Mesendoderm (in vitro differentiated cells): ENCODE results near the gene SPRR1A.
A peak's percentile ranks its signal among the peaks of the same experiment; 100 is the strongest.

Experiments
- DNase-seq: peaks from one replicate; pipeline ENCODE4 v3.0.0; 2013
- H2AK5ac ChIP-seq: 2 replicates; pipeline ENCODE4 v1.6.1; 2013; ENCODE audit warnings: low read length, inconsistent platforms
- H2BK120ac ChIP-seq: 2 replicates; pipeline ENCODE4 v1.6.1; 2013; ENCODE audit warnings: low read depth, mild to moderate bottlenecking, low read length, moderate library complexity, mixed read lengths
- H2BK15ac ChIP-seq: replicated peaks from 2 replicates; pipeline ENCODE4 v1.6.1; 2013; ENCODE audit warnings: low read depth, mild to moderate bottlenecking, moderate library complexity
- H2BK5ac ChIP-seq: 2 replicates; pipeline ENCODE4 v1.6.1; 2013; ENCODE audit warnings: low read length, inconsistent platforms
- H3K18ac ChIP-seq: 2 replicates; pipeline ENCODE4 v1.6.1; 2013; ENCODE audit warnings: mild to moderate bottlenecking, low read length, mixed read lengths
- H3K23ac ChIP-seq: one replicate; pipeline ENCODE4 v1.6.1; 2013; ENCODE audit warnings: low read length
- H3K27ac ChIP-seq: 2 replicates; pipeline ENCODE4 v1.5.1; 2013; ENCODE audit warnings: low read depth, mild to moderate bottlenecking, inconsistent platforms, low read length, moderate library complexity
- H3K27me3 ChIP-seq: 2 replicates; pipeline ENCODE4 v1.6.1; 2013; ENCODE audit warnings: low read length, control low read depth, mild to moderate bottlenecking, inconsistent platforms; ENCODE audit not compliant: insufficient read depth, poor library complexity
- H3K36me3 ChIP-seq: 2 replicates; pipeline ENCODE4 v1.6.1; 2013; ENCODE audit warnings: low read length, inconsistent platforms; ENCODE audit not compliant: control insufficient read depth, insufficient read depth
- H3K4ac ChIP-seq: one replicate; pipeline ENCODE4 v1.6.1; 2013; ENCODE audit warnings: low read depth, mild to moderate bottlenecking, low read length, moderate library complexity
- H3K4me1 ChIP-seq: 2 replicates; pipeline ENCODE4 v1.6.1; 2013; ENCODE audit warnings: low read depth, low read length, inconsistent platforms; ENCODE audit not compliant: control insufficient read depth
- H3K4me2 ChIP-seq: 2 replicates; pipeline ENCODE4 v1.6.1; 2013; ENCODE audit warnings: low read length
- H3K4me3 ChIP-seq: 2 replicates; pipeline ENCODE4 v1.5.1; 2013; ENCODE audit warnings: mild to moderate bottlenecking, low read length
- H3K56ac ChIP-seq: one replicate; pipeline ENCODE4 v1.6.1; 2013; ENCODE audit warnings: low read length
- H3K79me1 ChIP-seq: 2 replicates; pipeline ENCODE4 v1.6.1; 2013; ENCODE audit warnings: low read length, inconsistent platforms
- H3K79me2 ChIP-seq: 2 replicates; pipeline ENCODE4 v1.6.1; 2013; ENCODE audit warnings: mild to moderate bottlenecking, low read length; ENCODE audit not compliant: control insufficient read depth, insufficient read depth
- H3K9ac ChIP-seq: 2 replicates; pipeline ENCODE4 v1.6.1; 2013; ENCODE audit warnings: low read length, inconsistent platforms
- H4K5ac ChIP-seq: one replicate; pipeline ENCODE4 v1.6.1; 2013; ENCODE audit warnings: low read length
- H4K8ac ChIP-seq: one replicate; pipeline ENCODE4 v1.6.1; 2013; ENCODE audit warnings: low read depth, mild to moderate bottlenecking, control low read depth, low read length, moderate library complexity
- whole genome bisulfite sequencing: extraction: QIAGEN DNeasy Blood & Tissue Kit; methylation state at CpG from one replicate; pipeline ENCODE4 v1.1.7; 2013; ENCODE audit warnings: low lambda C conversion rate, missing lambda C conversion rate; ENCODE audit not compliant: insufficient coverage; ENCODE audit errors: extremely low coverage; 5-methylcytosine and 5-hydroxymethylcytosine counted together

SPRR1A gene

DNA sequence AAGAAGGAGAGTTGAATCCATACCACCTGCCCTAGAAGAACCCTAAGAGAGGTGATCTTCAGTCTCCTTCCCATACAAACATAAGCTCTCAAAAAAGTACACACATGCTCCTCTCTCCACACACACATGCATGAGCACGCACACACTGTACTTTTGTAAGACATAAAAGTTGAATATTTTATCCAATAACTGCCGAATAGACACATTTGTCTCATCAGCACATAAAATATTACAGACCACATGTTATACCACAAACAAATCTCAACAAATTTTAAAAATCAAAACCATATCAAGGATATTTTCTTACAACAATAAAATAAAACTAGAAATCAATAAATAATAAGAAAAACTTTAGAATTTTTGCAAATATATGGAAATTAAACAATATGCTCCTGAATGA lies 2.7 kb downstream of the SPRR1A start:
- no CpG with 5 or more reads among the region's 2 CpGs for WGBS
- no peak overlapping the region for H3K4me3 ChIP-seq

DNA sequence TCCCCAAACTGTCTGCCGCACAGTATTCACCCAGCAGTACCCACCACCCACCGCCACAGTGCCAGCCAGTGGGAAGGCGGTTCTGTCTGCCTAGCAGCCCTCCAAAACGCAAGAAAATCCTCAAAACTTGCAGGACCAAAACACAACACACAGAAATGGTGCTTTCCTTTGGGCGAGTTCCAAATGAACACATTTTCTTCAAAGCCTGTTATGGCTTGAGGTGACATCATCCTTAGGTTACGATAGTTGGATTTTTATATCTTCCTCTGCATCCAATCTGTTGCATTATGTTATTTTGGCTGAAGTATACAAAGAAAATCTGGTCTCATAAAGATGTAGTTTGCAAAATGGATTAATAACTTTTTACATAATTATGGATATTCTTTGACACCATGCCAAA lies 9.3 kb downstream of the SPRR1A start:
- Histone ChIP-seq H2AK5ac (no peak overlapping the region), H3K18ac (no peak overlapping the region), H3K23ac (no peak overlapping the region), H3K4me2 (no peak overlapping the region), H2BK120ac (no peak overlapping the region), H3K4ac (no peak overlapping the region), H3K27ac (no peak overlapping the region), H3K4me3 (no peak overlapping the region), H3K27me3 (no peaks in the 10 kb centered on the region), H4K8ac (no peak overlapping the region), H3K9ac (no peak overlapping the region), H3K36me3 (no peaks in the 10 kb centered on the region), H3K79me1 (no peaks in the 10 kb centered on the region), H3K79me2 (no peaks in the 10 kb centered on the region), H3K4me1 (no peaks in the 10 kb centered on the region), H2BK5ac (no peak overlapping the region), H2BK15ac (no peak overlapping the region), H3K56ac (no peak overlapping the region), H4K5ac (no peak overlapping the region)
- WGBS, result no CpG with 5 or more reads among the region's 6 CpGs
- DNase-seq, result no peak

More for the DNA sequence above, 2.7 kb downstream of the SPRR1A start:
- Histone ChIP-seq H3K56ac (no peak overlapping the region), H3K9ac (no peak overlapping the region), H4K5ac (no peak overlapping the region), H2AK5ac (no peak overlapping the region), H2BK120ac (no peak overlapping the region), H4K8ac (no peak overlapping the region), H3K4me2 (no peak overlapping the region), H3K23ac (no peak overlapping the region), H3K4me1 (no peaks in the 10 kb centered on the region), H3K27ac (no peak overlapping the region), H3K18ac (no peak overlapping the region), H3K79me1 (no peaks in the 10 kb centered on the region), H3K36me3 (no peaks in the 10 kb centered on the region), H2BK5ac (no peak overlapping the region), H3K4ac (no peak overlapping the region), H3K79me2 (no peaks in the 10 kb centered on the region), H3K27me3 (no peaks in the 10 kb centered on the region), H2BK15ac (no peak overlapping the region)
- no peak for DNase-seq

DNA sequence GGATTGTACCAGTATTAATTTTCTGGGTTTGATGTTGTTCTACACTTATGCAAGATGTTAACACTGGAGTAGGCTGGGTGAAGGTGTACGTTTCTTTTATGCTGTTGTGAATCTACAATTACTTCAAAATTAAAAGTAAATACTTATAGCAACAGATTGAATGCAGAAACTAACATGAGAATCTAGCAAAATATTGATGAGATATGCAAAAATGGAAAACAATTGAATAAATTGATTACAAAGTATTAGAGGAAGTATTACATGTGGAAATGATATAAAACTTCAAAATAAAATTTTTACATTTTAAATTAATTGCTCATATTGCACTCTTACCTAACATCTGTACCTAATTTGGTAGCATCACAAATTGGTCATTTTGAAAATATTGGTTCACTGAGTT lies 12.0 kb downstream of the SPRR1A start:
- Histone ChIP-seq H3K4me1 (peaks cover 7% of the 10 kb centered on the region), H3K23ac (no peak overlapping the region), H3K36me3 (no peaks in the 10 kb centered on the region), H3K4me3 (no peak overlapping the region), H3K4me2 (no peak overlapping the region), H2BK5ac (no peak overlapping the region), H3K9ac (no peak overlapping the region), H4K5ac (no peak overlapping the region), H3K18ac (no peak overlapping the region), H3K79me2 (no peaks in the 10 kb centered on the region), H4K8ac (no peak overlapping the region), H2BK15ac (no peak overlapping the region), H3K27me3 (no peaks in the 10 kb centered on the region), H3K56ac (no peak overlapping the region), H3K79me1 (no peaks in the 10 kb centered on the region), H3K4ac (no peak overlapping the region), H3K27ac (no peak overlapping the region), H2BK120ac (no peak overlapping the region), H2AK5ac (no peak overlapping the region)
- no CpG with 5 or more reads among the region's 1 CpG for WGBS
- no peak for DNase-seq

DNA sequence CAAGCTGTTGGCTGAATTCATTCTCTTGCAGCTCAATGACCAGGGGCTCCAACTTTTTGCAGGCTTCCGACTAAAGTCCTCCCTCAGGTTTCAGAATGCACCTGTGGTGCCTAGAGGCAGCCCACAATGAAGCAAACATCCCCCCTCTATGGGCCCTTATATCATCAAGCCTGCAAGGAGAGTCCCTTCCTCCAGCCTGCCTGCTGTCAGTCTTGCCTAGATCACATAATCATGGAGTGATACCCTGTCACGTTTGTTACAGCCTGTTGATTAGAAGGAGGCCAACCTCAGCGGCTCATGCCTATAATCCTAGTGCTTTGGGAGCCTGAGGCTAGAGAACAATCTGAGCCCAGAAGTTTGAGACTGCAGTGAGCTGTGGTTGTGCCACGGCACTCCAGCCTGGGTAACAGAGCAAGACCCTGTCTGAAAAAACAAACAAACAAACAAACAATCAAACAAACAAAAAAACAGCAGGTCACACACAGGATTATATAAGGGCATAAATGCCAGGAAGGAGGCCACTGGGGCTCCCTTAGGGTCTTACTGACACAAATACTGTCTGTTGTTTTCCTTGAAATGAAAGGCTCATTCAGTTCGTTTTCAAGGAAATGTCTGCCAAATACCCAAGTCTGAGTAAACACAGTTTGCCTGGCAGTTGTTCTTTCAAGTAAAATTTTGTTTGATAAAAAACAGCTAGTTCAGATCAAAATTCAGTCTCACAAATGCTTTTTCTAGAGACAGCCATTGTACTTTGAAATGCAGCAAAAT lies 12.9 kb downstream of the SPRR1A start:
- no peak overlapping the region for H3K4ac ChIP-seq
- H2BK120ac ChIP-seq, result no peak overlapping the region
- H2AK5ac ChIP-seq, result no peak overlapping the region
- no peaks in the 10 kb centered on the region for H3K79me2 ChIP-seq
- no peak overlapping the region for H3K9ac ChIP-seq
- no peaks in the 10 kb centered on the region for H3K27me3 ChIP-seq
- no peak overlapping the region for H3K27ac ChIP-seq
- no peak overlapping the region for H2BK15ac ChIP-seq
- H3K4me3 ChIP-seq, result no peak overlapping the region
- H2BK5ac ChIP-seq, result no peak overlapping the region
- WGBS, result no CpG with 5 or more reads among the region's 5 CpGs
- H4K5ac ChIP-seq, result no peak overlapping the region
- H3K56ac ChIP-seq, result no peak overlapping the region
- peak; percentile 40 for DNase-seq
- no peaks in the 10 kb centered on the region for H3K36me3 ChIP-seq
- no peak overlapping the region for H4K8ac ChIP-seq
- H3K23ac ChIP-seq, result no peak overlapping the region
- H3K4me1 ChIP-seq, result peaks cover 8% of the 10 kb centered on the region
- H3K18ac ChIP-seq, result no peak overlapping the region
- H3K79me1 ChIP-seq, result no peaks in the 10 kb centered on the region
- H3K4me2 ChIP-seq, result no peak overlapping the region

DNA sequence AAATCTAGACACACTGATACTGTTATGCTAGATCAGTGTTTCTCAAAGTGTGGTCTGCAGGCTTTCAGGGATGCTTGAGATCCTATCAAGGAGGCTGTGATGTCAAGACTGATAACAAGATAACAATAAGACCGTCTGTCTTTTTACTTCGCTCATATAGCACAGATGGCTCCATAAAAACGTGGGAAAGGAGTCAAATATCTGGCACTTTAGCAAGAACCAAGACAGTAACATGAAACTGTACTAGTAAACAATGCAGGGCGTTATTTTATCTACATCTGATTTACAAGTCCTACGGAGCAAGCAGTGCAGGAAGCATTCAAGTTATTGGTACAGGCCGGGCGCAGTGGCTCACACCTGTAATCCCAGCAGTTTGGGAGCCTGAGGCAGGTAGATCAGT lies 14.0 kb downstream of the SPRR1A start:
- H3K9ac ChIP-seq, result no peak overlapping the region
- H3K27ac ChIP-seq, result no peak overlapping the region
- no peaks in the 10 kb centered on the region for H3K36me3 ChIP-seq
- DNase-seq, result no peak
- H3K4me1 ChIP-seq, result peaks cover 8% of the 10 kb centered on the region
- no peak overlapping the region for H3K4ac ChIP-seq
- no peaks in the 10 kb centered on the region for H3K79me2 ChIP-seq
- H3K4me3 ChIP-seq, result no peak overlapping the region
- H3K27me3 ChIP-seq, result no peaks in the 10 kb centered on the region
- H3K18ac ChIP-seq, result no peak overlapping the region
- no peak overlapping the region for H2AK5ac ChIP-seq
- H3K79me1 ChIP-seq, result no peaks in the 10 kb centered on the region
- WGBS, result no CpG with 5 or more reads among the region's 7 CpGs
- no peak overlapping the region for H3K23ac ChIP-seq
- no peak overlapping the region for H2BK120ac ChIP-seq
- H3K4me2 ChIP-seq, result no peak overlapping the region
- no peak overlapping the region for H4K5ac ChIP-seq
- H2BK5ac ChIP-seq, result no peak overlapping the region
- no peak overlapping the region for H4K8ac ChIP-seq
- H3K56ac ChIP-seq, result no peak overlapping the region
- H2BK15ac ChIP-seq, result no peak overlapping the region

DNA sequence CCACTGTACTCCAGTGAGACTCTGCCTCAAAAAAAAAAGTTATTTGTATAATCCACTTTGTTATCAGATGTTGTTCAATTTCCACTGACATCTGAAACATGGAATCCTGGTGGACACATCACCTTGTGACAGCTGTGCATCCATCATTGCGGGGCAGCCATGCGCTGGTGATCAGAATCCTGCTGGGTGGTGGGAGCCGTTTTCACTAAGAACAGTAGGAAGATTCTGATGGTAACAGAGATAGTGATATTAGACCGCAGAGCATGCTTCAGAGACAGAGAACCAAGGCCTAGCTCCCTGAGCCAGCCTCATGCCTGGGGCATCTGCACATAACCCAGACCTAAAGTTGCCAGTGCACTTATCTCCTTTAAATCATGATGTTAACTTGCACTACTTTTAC lies 14.6 kb downstream of the SPRR1A start:
- no CpG with 5 or more reads among the region's 4 CpGs for WGBS
- H3K23ac ChIP-seq, result no peak overlapping the region
- no peak overlapping the region for H4K5ac ChIP-seq
- H3K9ac ChIP-seq, result no peak overlapping the region
- H3K27ac ChIP-seq, result no peak overlapping the region
- no peaks in the 10 kb centered on the region for H3K79me2 ChIP-seq
- no peaks in the 10 kb centered on the region for H3K79me1 ChIP-seq
- no peak overlapping the region for H3K56ac ChIP-seq
- H2BK15ac ChIP-seq, result no peak overlapping the region
- H3K4me2 ChIP-seq, result no peak overlapping the region
- H3K4me3 ChIP-seq, result no peak overlapping the region
- H3K4me1 ChIP-seq, result peaks cover 8% of the 10 kb centered on the region
- no peak overlapping the region for H2BK120ac ChIP-seq
- H3K36me3 ChIP-seq, result no peaks in the 10 kb centered on the region
- H3K18ac ChIP-seq, result no peak overlapping the region
- H3K27me3 ChIP-seq, result no peaks in the 10 kb centered on the region
- H2BK5ac ChIP-seq, result no peak overlapping the region
- no peak overlapping the region for H2AK5ac ChIP-seq
- no peak overlapping the region for H3K4ac ChIP-seq
- no peak overlapping the region for H4K8ac ChIP-seq
- DNase-seq, result no peak
